Progenitor cell of endocrine pancreas (in vitro differentiated cells): ENCODE results near the gene ABCA4. TPM values are rescaled to one million over a fixed set of nuclear protein-coding genes. Genes with fewer than 3 reads are reported as not detected.

Experiments used
- DNase-seq: peaks from one replicate; pipeline ENCODE4 v3.0.0; 2021; ENCODE audit warnings: low spot score; ENCODE audit not compliant: unreplicated experiment
- H3K27ac Mint-ChIP-seq: 2 replicates; pipeline ENCODE4 v1.8.0; 2021; ENCODE audit warnings: mild to moderate bottlenecking, moderate library complexity, mixed read lengths
- H3K27me3 Mint-ChIP-seq: 2 replicates; pipeline ENCODE4 v1.8.0; 2021; ENCODE audit warnings: mixed read lengths
- H3K36me3 Mint-ChIP-seq: 2 replicates; pipeline ENCODE4 v1.8.0; 2022; ENCODE audit warnings: mixed read lengths; ENCODE audit not compliant: insufficient read depth
- H3K4me1 Mint-ChIP-seq: 2 replicates; pipeline ENCODE4 v1.8.0; 2021; ENCODE audit warnings: low read depth, mixed read lengths
- H3K4me3 Mint-ChIP-seq: 2 replicates; pipeline ENCODE4 v1.8.0; 2021; ENCODE audit warnings: low read depth, mild to moderate bottlenecking, moderate library complexity, mixed read lengths
- H3K9me3 Mint-ChIP-seq: 2 replicates; pipeline ENCODE4 v1.8.0; 2021; ENCODE audit warnings: low read depth, mixed read lengths
- CTCF ChIP-seq: fragments of 200-600 bp; sonication (generic); IDR thresholded peaks from one replicate; pipeline ENCODE4 v1.5.0; 2021; ENCODE audit warnings: antibody characterized with exemption, mild to moderate bottlenecking; ENCODE audit not compliant: unreplicated experiment
- total RNA-seq: library from RNA; stranded (reverse); gene quantifications from 2 replicates; pipeline ENCODE4 v1.2.1, GENCODE V29; 2021

Gene ABCA4
- total RNA-seq, 1 donor from 2014 or later = 0.86 TPM

DNA sequence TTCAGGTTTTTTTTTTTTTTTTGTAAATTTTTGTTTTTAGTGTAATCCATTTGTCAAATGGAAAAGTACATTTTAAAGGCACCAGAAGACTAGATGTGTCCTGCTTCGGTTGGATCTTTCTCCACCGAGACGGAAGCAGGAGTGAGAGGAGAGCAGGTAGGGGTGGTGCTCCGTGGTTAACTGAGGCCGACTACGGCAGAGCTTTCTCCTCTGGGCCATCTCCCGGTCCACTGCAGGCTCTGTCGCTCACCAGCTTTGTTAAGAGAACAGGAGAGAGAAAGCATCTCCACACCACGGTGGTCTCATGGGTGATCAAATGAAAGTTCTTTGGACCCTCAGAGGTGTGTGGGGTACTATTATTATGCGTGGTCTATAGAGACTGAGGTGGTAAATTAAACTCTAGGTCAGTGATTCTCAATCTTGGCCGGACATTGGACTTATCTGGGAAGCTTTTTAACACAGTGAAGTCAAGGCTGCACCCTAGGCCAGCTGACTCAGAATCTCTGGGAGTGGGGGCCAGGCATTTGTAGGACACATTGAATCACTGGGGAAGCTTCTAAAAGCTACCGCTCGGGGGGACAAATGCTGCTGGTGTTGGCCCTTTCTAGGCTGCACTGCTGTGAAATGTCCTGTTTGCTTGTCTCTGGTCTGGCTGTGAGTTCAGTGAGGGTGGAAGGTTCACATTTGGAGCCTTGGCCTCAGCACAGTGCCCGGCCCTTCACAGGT lies 25.0 kb downstream of the ABCA4 start:
- no peak overlapping the region for H3K4me3 Mint-ChIP-seq
- no peaks in the 10 kb centered on the region for H3K9me3 Mint-ChIP-seq
- peaks cover 23% of the 10 kb centered on the region for H3K4me1 Mint-ChIP-seq
- no peaks in the 10 kb centered on the region for H3K36me3 Mint-ChIP-seq
- peaks cover 4% of the 10 kb centered on the region for H3K27me3 Mint-ChIP-seq
- H3K27ac Mint-ChIP-seq = no peak overlapping the region
- DNase-seq = no peak
- no peak for TF ChIP-seq CTCF

GRCh38 chr1:94095112-94095637 lies 25.8 kb downstream of the ABCA4 start:
- Mint-ChIP-seq H3K4me1 (peaks cover 23% of the 10 kb centered on the region), H3K36me3 (no peaks in the 10 kb centered on the region), H3K4me3 (no peak overlapping the region), H3K9me3 (no peaks in the 10 kb centered on the region), H3K27me3 (peaks cover 4% of the 10 kb centered on the region), H3K27ac (no peak overlapping the region)
- TF ChIP-seq CTCF = no peak
- DNase-seq = no peak

GRCh38 chr1:94094469-94095111 lies 26.4 kb downstream of the ABCA4 start:
- H3K4me1 Mint-ChIP-seq = peaks cover 19% of the 10 kb centered on the region
- H3K27ac Mint-ChIP-seq = no peak overlapping the region
- no peak for DNase-seq
- peaks cover 4% of the 10 kb centered on the region for H3K27me3 Mint-ChIP-seq
- H3K4me3 Mint-ChIP-seq = no peak overlapping the region
- H3K36me3 Mint-ChIP-seq = no peaks in the 10 kb centered on the region
- H3K9me3 Mint-ChIP-seq = no peaks in the 10 kb centered on the region
- no peak for TF ChIP-seq CTCF

- Mint-ChIP-seq H3K27ac (no peak overlapping the region), H3K4me1 (peaks cover 17% of the 10 kb centered on the region), H3K27me3 (peaks cover 4% of the 10 kb centered on the region), H3K9me3 (no peaks in the 10 kb centered on the region), H3K36me3 (no peaks in the 10 kb centered on the region), H3K4me3 (no peak overlapping the region)
- DNase-seq = no peak
- TF ChIP-seq CTCF = no peak
Observed at GRCh38 chr1:94093996-94094395, 27.0 kb downstream of the ABCA4 start.

DNA sequence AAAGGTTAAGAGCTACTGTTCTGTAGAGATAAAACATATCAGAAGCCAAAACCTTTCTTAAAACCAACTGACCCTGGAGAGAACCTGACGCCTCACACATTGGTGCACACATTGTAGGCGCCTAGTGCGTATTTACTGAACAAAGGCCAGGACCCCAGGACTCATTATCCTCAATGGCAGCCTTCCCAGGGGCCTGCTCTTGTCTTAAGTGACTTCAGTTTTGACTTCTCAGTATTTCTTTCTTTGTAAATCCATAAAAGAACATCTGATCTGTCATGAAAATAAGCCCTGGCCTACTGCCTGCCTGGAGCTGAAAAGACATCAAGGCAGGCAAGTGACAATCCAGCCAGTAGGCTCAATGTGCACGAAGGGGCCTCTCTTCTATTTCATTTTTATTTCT lies 27.6 kb downstream of the ABCA4 start:
- Mint-ChIP-seq H3K27me3 (peaks cover 7% of the 10 kb centered on the region), H3K36me3 (no peaks in the 10 kb centered on the region), H3K4me3 (no peak overlapping the region), H3K27ac (no peak overlapping the region), H3K9me3 (no peaks in the 10 kb centered on the region), H3K4me1 (peaks cover 17% of the 10 kb centered on the region)
- DNase-seq = no peak
- TF ChIP-seq CTCF = no peak
